ENCODE data around the gene PCBP3.

GRCh38 chr21:45721671-45722070 is 78.1 kb downstream of the PCBP3 start:
- TF ChIP-seq CTCF (IDR thresholded peaks at IDR 0.05; ENCODE audit: low read length) (no peak), EZH2phosphoT487 (IDR thresholded peaks at IDR 0.05; ENCODE audit: low read length) (no peak), EZH2 (optimal IDR thresholded peaks at IDR 0.05; ENCODE audit: low read depth, low read length) (no peak)

All from MM.1S (cell line).